ENCODE results near the gene GSS. TPM values are rescaled to one million over a fixed set of nuclear protein-coding genes. Genes with fewer than 3 reads are reported as not detected.

GSS gene
- total RNA-seq, 1 experiment from 2014 or later: 110 TPM

DNA sequence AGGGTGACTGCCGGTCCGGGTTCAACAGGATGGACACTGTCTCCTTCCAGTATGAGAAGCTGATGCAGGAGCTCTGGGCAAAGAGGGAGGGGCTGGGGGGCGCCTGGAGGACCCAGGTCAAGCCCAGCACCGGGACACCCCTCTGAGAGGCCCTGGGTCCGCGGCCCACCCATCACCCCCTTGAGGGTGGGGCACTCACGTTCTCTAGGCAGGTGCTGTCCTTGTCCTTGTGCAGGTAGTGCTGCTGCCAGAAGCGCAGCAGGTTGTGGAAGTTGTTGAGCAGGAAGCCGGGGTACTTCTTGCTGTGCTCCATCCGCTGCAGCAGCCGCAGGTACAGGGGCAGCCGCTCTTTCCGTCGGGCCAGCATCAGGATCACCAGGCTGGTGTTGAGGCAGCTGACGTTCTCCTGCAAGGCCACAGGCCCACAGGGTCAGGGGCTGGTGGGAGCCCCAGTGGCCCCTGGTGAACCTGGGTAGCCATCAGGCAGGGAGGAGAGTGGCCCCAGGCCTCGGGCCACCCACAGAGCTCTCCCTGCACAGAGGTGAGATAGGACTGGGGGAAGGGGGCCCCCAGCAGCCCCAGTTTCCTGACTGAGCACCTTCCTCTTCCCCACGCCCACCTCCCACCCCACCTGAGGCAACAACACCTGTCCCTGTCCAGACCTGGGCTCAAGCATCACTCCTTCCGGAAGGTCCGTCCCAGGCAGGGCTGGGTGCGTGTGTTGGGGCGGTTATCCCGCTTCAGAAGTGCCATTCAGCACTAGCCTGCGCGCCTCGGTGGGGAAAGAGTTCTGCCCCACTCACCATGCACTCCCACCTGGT, 47.8 kb upstream of the GSS start:
- CTCF ChIA-PET: interaction anchor here (0.5 kb wide), 1 partner anchor 1101 kb away, joined by 4 read pairs; no protein-coding TSS in a partner anchor
- no peak for DNase-seq
- Mint-ChIP-seq H3K4me3 (ENCODE audit: low read depth, unreplicated experiment) (no peak overlapping the region), H3K4me1 (ENCODE audit: low read depth, unreplicated experiment) (no peaks in the 10 kb centered on the region), H3K36me3 (ENCODE audit: insufficient read depth, unreplicated experiment) (peaks cover 80% of the 10 kb centered on the region), H3K9me3 (ENCODE audit: low read depth, unreplicated experiment) (no peaks in the 10 kb centered on the region), H3K27ac (ENCODE audit: unreplicated experiment) (no peak overlapping the region), H3K27me3 (ENCODE audit: unreplicated experiment) (no peaks in the 10 kb centered on the region)
- TF ChIP-seq, protein P1, sequence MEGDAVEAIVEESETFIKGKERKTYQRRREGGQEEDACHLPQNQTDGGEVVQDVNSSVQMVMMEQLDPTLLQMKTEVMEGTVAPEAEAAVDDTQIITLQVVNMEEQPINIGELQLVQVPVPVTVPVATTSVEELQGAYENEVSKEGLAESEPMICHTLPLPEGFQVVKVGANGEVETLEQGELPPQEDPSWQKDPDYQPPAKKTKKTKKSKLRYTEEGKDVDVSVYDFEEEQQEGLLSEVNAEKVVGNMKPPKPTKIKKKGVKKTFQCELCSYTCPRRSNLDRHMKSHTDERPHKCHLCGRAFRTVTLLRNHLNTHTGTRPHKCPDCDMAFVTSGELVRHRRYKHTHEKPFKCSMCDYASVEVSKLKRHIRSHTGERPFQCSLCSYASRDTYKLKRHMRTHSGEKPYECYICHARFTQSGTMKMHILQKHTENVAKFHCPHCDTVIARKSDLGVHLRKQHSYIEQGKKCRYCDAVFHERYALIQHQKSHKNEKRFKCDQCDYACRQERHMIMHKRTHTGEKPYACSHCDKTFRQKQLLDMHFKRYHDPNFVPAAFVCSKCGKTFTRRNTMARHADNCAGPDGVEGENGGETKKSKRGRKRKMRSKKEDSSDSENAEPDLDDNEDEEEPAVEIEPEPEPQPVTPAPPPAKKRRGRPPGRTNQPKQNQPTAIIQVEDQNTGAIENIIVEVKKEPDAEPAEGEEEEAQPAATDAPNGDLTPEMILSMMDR (IDR thresholded peaks at IDR 0.05; ENCODE audit: unreplicated experiment): no peak
- BruUV-seq (replicated peaks): no TSS peak
- intact Hi-C loops (cut with micrococcal nuclease; ENCODE audit: unreplicated experiment): no loop called here

DNA sequence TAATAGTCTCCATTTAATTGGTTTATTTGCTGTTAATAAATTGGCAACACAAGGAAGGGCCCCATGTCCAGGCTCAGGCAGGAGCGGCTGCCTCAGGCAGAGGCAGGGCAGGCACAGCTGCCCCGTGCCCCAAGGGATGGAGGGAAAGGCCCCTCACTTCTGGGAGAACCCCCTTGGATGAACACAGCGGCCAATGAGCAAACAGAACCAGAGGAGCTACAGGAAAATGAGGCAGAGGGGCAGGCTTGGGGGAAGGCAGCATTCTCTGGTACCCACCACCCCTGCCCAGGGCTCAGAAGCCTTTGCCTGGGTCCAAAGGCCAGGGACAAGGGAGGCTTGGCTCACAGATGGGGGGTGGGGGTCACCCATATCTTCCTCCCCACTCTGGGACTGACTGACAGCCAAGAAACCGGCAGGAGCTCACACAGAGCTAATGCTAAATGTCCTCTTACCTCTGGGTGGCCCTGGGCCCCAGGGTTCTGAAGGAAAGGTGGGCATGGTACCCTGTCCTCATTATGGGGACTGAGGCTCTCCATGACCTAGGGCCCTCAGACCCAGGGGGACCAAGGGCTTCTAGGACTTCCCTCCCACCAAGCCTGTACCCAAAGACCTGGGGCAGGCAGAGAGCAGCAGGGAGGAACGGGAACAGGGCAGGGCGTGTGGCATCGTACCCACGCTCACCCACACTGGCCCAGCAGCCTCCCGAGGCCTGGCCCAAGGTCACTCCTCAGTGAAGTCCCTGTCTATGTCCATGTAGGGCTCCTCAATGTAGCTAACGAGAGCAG, 47.0 kb upstream of the GSS start:
- TSS peak; percentile 47 for BruUV-seq (replicated peaks)
- TF ChIP-seq, protein P1 (IDR thresholded peaks at IDR 0.05; ENCODE audit: unreplicated experiment): no peak
- Mint-ChIP-seq H3K36me3 (ENCODE audit: insufficient read depth, unreplicated experiment) (peaks cover 80% of the 10 kb centered on the region), H3K4me3 (ENCODE audit: low read depth, unreplicated experiment) (no peak overlapping the region), H3K4me1 (ENCODE audit: low read depth, unreplicated experiment) (no peaks in the 10 kb centered on the region), H3K27me3 (ENCODE audit: unreplicated experiment) (no peaks in the 10 kb centered on the region), H3K27ac (ENCODE audit: unreplicated experiment) (no peak overlapping the region), H3K9me3 (ENCODE audit: low read depth, unreplicated experiment) (no peaks in the 10 kb centered on the region)
- CTCF ChIA-PET: interaction anchor here (1.4 kb wide), 1 partner anchor 129 kb away, joined by 5 read pairs; no protein-coding TSS in a partner anchor
- DNase-seq: no peak
- intact Hi-C loops (cut with micrococcal nuclease; ENCODE audit: unreplicated experiment): no loop called here

DNA sequence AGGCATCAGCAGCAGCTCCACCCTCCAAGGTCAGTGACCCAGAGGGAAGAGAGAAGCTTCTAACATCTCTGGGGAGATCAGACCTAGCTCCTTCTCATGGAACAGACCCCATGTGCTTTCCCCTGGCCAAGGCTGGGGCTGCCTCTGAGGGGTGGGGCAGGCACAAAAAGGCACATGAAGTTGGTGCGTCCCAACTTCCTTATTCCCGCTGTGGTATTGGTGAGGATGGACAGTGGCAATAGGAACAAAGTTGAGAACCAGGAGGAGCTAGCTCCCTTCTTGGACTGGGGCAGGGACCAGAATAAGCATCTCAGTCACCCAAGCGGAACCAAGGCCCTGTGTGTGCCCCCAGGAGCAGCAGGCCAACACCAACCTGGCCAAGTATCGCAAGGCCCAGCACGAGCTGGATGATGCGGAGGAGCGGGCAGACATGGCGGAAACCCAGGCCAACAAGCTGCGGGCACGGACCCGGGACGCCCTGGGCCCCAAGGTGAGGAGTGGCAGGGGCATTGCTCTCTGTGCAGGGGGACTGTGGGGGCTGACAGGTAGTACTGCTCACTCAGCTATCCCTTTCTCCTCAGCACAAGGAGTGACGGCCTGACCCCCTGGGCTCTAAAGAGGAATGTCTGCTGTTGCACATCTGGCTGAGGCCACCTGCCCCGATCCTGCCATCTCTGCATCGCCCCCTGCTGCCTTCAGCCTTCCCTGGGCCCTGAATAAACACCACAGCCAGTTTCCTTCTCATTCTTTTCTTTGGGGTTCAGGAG, 46.2 kb upstream of the GSS start:
- Mint-ChIP-seq H3K27me3 (ENCODE audit: unreplicated experiment) (no peaks in the 10 kb centered on the region), H3K9me3 (ENCODE audit: low read depth, unreplicated experiment) (no peaks in the 10 kb centered on the region), H3K36me3 (ENCODE audit: insufficient read depth, unreplicated experiment) (peaks cover 81% of the 10 kb centered on the region), H3K27ac (ENCODE audit: unreplicated experiment) (no peak overlapping the region), H3K4me1 (ENCODE audit: low read depth, unreplicated experiment) (no peaks in the 10 kb centered on the region), H3K4me3 (ENCODE audit: low read depth, unreplicated experiment) (no peak overlapping the region)
- no TSS peak for BruUV-seq (replicated peaks)
- intact Hi-C loops (cut with micrococcal nuclease; ENCODE audit: unreplicated experiment): no loop called here
- CTCF ChIA-PET: interaction anchor here (0.7 to 1.4 kb wide), 2 partner anchors 128 to 149 kb away, joined by 3 to 5 read pairs; no protein-coding TSS in a partner anchor
- TF ChIP-seq, protein P1 (IDR thresholded peaks at IDR 0.05; ENCODE audit: unreplicated experiment): no peak
- no peak for DNase-seq

DNA sequence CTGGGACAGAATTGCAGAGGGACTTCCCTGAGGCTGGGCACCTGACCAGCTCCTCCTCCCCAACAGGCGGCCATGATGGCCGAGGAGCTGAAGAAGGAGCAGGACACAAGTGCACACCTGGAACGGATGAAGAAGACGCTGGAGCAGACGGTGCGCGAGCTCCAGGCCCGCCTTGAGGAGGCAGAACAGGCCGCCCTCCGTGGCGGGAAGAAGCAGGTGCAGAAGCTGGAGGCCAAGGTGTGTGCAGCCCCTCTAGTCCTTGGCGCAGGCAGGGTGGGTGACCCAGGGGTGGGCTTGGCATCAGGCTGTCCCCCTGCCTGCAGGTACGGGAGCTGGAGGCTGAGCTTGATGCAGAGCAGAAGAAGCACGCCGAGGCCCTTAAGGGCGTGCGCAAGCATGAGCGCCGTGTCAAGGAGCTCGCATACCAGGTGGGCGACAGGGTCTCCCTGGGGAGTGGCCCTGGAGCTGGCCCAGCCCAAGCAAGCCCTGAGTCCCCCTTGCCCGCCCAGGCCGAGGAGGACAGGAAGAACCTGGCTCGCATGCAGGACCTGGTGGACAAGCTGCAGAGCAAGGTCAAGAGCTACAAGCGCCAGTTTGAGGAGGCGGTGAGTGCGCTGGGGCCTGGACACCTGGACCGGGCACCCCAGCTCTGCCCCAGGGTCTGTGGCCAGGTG, 45.5 kb upstream of the GSS start:
- H3K27me3 Mint-ChIP-seq (ENCODE audit: unreplicated experiment): no peaks in the 10 kb centered on the region
- intact Hi-C loops (cut with micrococcal nuclease; ENCODE audit: unreplicated experiment): no loop called here
- CTCF ChIA-PET: interaction anchor here (0.6 to 1.4 kb wide), 4 partner anchors 16 to 450 kb away, joined by 3 to 5 read pairs (median 4); no protein-coding TSS in a partner anchor
- H3K9me3 Mint-ChIP-seq (ENCODE audit: low read depth, unreplicated experiment): no peaks in the 10 kb centered on the region
- H3K4me1 Mint-ChIP-seq (ENCODE audit: low read depth, unreplicated experiment): no peaks in the 10 kb centered on the region
- DNase-seq: no peak
- TF ChIP-seq, protein P1 (IDR thresholded peaks at IDR 0.05; ENCODE audit: unreplicated experiment): no peak
- peaks cover 87% of the 10 kb centered on the region for H3K36me3 Mint-ChIP-seq (ENCODE audit: insufficient read depth, unreplicated experiment)
- no TSS peak for BruUV-seq (replicated peaks)
- H3K4me3 Mint-ChIP-seq (ENCODE audit: low read depth, unreplicated experiment): no peak overlapping the region
- H3K27ac Mint-ChIP-seq (ENCODE audit: unreplicated experiment): no peak overlapping the region
